ENCODE data around the gene TMEM50A.

GRCh38 chr1:25338188-25338981 is at the start of gene TMEM50A:
- TF ChIP-seq, protein P1, sequence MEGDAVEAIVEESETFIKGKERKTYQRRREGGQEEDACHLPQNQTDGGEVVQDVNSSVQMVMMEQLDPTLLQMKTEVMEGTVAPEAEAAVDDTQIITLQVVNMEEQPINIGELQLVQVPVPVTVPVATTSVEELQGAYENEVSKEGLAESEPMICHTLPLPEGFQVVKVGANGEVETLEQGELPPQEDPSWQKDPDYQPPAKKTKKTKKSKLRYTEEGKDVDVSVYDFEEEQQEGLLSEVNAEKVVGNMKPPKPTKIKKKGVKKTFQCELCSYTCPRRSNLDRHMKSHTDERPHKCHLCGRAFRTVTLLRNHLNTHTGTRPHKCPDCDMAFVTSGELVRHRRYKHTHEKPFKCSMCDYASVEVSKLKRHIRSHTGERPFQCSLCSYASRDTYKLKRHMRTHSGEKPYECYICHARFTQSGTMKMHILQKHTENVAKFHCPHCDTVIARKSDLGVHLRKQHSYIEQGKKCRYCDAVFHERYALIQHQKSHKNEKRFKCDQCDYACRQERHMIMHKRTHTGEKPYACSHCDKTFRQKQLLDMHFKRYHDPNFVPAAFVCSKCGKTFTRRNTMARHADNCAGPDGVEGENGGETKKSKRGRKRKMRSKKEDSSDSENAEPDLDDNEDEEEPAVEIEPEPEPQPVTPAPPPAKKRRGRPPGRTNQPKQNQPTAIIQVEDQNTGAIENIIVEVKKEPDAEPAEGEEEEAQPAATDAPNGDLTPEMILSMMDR (IDR thresholded peaks at IDR 0.05; ENCODE audit: insufficient read depth, low read length, poor library complexity, severe bottlenecking) = no peak
- TF ChIP-seq EZH2phosphoT487 (conservative IDR thresholded peaks at IDR 0.05; ENCODE audit: low read length) = no peak

Data from SU-DHL-6 (cell line).